SKM-1 (cell line): ENCODE measurements around the gene BHLHA9.
"Not testable (repeated sequence)": the region's sequence is repeated elsewhere in the genome, so short reads cannot be mapped to it uniquely, and the experiment has no call there.

ENCODE experiments used
- DNase-seq: peaks from one replicate; lab custom pipeline; 2025; ENCODE audit not compliant: unreplicated experiment; lab: John Stamatoyannopoulos, UW

The BHLHA9 gene

DNA sequence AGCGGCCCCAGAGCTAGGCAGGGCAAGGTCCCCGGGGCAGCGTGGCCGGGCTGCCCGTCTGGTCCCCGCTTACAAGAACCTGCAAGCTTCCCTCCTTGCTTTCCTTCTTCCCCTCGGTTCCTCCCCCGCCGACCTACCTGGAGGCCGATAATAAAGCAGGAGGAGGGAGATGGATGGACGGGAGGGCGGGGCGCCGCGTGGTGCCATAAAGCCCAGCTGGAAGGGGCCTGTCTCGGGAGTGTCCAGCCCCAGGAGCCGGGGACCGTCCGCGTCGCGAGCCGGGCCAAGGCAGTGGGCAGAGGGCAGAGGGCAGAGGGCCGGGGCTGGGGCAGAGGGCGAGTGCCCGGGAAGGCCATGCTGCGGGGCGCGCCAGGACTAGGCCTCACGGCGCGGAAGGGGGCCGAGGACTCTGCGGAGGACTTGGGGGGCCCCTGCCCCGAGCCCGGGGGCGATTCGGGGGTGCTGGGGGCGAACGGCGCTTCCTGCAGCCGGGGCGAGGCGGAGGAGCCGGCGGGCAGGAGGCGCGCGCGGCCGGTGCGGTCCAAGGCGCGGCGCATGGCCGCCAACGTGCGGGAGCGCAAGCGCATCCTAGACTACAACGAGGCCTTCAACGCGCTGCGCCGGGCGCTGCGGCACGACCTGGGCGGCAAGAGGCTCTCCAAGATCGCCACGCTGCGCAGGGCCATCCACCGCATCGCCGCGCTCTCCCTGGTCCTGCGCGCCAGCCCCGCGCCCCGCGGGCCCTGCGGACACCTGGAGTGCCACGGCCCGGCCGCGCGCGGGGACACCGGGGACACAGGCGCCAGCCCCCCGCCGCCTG, at the start of gene BHLHA9:
BHLHA9 (plus strand) TSS at position 235 of the 820 bp plus-strand sequence; CDS start at position 355, 120 bp downstream.
- no peak for DNase-seq

DNA sequence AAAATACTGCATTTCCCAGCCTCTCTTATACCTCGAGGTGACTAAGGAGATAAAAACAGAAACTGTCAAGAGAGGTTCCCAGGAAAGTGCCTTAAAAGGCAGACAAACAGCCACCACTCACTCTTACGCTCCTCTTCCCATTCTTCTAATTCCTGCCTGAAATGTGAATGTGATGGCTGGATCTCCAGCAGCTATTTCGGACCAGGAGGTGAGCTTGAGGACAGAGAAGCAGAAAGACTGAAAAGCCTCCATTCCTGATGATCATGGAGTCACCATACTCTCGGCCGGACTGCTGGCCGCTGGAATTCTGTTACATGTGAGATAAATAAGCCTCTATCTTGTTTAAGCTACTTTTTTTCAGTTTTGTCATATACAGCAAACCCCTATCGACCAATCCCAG, 49.0 kb upstream of the BHLHA9 start:
- no peak for DNase-seq

DNA sequence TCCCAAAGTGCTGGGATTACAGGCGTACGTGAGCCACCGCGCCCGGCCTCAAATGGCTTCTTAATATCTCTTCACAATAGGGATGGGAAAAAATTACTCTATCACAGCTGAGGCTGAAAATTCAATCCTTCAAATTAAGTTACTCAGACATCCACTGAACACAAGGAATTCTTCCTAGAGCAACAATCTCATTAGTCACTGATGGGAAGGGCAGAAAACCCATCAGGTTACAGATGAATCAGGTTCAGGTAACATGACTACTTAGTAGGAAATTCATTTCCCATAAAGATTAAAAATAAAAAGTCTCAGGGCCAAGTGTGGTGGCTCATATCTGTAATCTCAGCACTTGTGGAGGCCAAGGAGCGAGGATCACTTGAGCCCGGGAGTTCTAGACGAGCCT, 47.9 kb upstream of the BHLHA9 start:
- DNase-seq: no peak

DNA sequence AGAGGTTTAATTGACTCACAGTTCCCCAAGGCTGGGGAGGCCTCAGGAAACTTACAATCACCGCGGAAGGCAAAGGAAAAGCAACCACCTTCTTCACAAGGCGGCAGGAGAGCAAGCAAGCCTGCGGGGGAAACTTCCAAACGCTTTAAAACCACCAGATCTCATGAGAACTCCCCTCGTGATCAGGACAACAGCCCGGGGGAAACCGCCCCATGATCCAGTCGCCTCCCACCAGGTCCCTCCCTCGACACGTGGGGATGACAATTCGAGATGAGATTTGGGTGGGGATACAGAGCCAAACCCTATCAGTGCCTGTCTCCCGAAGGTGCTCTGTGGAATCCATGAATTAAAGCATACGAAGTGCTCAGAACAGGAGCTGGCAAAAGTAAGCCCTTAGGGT, 46.6 kb upstream of the BHLHA9 start:
- no peak for DNase-seq

DNA sequence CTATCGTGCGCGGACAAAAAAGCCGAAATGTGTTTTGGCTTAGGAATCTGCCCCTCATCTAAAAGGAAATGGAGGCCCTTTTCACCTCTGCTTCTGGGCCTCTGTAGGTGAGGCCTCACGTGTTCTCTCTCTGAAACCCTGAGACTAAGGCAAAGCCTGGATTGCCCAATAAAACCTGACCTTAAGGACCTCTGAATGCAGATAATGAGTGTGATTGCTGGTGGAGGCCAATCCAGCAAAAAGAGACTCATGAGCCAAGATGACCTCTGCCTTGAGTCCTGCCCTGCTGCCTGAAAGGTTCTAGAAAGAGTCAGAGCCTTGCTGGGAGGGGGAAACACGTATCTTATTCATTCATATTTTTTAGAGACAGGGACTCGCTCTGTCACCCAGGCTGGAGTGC, 45.9 kb upstream of the BHLHA9 start:
- no peak for DNase-seq

DNA sequence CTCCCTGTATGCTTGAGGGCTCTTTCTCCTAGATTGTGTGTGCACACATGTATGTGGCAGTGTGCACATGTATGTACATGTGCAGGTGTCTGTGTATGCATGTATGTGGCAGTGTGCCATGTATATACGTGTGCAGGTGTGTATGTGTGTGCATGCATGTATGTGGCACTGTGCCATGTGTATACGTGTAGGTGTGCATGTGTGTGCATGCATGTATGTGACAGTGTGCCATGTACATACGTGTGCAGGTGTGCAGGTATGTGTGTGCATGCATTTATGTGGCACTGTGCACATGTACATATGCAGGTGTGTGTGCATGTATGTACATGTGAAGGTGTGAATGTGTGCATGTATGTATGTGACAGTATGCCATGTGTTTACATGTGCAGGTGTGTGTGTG, 43.9 kb upstream of the BHLHA9 start:
- DNase-seq: no peak

DNA sequence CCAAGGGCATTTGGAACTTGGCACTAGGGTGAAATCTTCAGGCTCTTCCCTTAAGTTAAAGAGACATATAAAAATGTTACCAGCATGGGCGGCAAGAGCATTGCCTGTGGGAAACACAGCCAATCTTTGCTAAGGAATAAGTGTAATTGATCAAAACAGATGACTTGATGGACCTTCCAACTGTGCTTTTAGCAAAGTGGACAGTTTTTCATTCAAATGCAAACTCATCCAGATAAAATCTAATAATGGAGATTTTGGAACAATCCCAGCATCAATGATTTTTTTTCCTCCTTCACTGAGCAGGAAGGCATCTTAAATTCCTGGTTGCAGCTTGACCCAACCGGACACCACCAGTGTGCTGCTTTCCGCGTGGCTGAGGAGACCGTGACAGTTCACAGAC, 42.9 kb upstream of the BHLHA9 start:
- DNase-seq: no peak

DNA sequence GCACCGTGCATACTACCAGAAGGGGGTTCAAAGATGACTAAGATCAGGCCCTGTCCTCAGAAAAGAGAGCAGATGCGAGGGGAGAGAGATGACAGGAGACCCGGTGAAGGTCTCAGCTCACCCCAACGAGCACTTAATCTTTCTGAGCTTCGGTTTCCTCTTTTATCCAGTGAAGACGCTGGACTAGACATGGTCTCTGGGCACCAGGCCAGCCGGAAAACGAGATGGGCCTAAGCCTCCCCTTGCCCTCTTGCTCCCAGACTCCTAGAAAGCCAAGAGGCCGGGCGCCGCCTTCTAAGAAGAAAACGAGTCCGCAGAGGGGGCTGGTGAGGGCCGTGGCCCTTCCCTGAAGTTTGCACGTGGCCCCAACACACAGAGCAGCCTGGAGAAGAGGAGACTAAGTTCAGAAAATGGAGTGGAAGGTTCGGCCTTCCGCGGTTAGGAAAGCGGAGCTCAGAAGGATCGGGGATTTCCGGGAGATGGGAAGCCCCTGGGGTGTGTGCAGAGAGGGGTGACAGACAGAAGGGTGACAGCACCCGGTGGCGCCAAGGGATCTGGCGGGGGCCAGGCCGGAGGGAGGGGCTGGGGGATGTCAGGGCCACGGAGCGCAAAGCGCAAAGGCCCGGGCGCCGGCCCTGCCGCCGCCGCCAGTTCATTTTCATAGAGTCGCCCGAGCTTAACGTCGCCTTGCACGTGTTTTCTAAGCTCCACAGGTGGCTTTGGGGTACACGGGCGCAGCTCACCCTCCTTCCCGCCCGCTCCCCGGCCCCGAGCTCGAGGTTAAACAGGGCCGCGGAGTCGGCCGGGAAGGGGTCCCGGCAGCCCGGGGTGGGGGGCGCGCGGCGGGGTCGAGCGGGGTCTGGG, 42.1 kb upstream of the BHLHA9 start:
- DNase-seq: no peak

DNA sequence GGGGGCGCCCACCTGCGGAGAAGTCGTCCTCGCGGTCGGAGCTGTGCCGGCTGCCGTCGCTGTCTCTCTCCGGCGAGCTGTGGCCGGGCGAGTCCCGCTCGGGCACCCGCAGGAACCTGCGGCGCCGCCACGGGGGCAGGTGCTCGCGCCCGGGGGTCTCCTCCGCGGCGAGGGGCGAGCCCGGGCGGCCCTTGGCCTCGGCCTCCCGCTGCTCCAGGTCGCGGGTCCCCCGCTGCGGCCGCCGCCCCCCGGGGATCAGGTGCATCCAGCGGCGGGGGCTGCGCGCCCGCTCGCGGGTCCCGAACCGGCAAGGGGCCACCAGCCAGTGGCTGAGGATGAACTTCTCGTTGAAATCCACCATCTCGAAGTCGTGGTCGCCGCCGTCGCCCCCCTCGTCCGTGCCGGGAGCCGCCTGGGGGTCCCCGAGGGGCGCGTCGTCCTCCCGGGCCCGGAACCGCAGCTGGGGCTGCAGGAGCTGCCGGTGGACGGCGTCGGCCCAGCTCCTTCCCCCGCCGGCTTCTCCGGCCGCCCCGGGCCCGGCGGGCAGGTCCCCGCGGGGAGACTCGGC, 41.4 kb upstream of the BHLHA9 start:
- no peak for DNase-seq

DNA sequence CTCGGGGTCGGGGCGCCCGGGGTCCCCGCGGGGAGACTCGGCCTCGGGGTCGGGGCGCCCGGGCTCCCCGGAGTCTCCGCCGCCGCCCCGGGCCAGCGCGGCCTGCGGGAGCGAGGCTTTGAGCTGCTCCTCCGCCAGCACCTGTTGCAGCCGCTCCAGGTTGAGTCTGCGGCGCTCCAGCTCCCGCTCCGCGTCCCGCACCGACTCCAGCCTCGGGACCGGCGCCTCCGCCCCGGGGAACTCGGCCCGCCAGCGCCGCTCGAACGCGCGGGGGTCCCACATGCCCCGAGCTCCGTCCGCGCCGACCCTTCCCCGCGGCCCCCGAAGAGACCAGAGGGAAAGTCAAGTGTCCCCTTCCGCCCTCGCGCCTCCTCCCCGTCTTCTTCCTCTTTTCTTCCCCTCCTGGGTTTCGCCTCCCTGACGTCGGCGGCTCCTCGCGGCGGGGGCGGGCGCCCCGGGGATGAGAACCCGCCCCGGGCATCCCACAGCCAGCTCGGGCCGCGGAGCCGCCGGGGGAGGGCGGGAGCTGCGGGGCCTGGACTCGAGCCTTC, 40.8 kb upstream of the BHLHA9 start:
- peak; percentile 20 for DNase-seq

DNA sequence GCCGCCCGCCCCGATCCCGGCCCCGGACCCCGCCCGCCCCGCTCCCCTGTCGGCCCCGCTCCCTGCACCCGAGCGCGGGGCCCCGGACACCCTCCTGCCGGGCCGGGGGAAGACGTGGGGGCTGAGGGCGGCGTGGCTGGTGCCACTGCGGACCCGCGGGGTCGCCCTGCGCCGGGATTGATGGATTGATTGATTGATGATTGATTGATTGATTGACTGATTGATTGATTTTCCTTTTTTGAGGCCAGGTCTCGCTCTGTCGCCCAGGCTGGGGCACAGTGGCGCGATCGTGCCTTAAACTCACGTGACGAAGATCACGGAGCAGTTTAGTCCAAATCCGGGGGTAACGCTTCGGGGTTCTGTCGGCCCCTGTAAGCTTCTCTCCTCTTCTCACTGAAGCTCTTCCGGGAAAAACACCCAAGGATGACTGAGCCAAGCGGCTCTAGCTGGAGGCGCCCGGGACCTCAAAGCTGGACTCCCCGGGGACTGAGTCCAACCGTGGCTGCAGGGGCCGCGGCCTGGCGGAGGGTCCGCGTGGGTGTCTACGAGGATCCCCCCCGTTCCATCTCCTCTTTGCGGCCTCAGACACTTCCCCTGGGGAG, 40.2 kb upstream of the BHLHA9 start:
- no peak for DNase-seq

DNA sequence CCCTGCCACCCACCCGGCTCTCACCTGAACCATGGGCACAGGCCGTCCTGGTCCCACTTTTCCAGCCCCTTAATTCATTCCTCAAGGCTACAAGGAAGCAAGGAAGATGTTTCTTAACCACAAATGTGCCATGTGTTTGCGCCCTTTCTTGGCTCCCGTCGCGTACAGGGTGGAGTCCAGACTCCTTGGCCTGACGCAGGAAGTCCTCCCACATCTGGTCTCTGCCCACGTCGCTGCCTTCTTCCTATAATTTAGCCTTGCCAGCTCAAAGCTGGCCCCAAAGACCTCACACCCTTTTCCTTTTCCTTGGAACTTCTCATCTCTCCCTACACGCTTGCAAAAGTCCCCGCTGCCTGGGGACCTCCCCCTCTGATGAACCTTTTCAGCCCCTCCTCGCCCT, 38.8 kb upstream of the BHLHA9 start:
- DNase-seq: no peak

DNA sequence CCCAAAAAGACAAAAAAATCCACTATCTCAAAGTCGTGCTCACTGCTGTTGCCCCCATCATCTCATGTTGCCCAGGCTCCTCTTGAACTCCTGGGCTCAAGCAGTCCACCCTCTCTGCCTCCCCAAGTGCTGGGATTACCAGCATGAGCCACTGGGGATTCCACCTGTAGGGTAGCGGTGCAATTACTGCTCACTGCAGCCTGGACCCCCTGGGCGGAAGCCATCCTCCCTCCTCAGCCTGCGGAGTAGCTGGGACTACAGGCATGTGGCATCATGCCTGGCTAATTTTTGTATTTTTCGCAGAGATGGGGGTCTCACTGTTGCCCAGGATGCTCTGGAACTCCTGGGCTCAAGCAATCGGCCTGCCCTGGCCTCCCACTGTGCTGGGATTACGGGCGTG, 37.9 kb upstream of the BHLHA9 start:
- DNase-seq: no peak

DNA sequence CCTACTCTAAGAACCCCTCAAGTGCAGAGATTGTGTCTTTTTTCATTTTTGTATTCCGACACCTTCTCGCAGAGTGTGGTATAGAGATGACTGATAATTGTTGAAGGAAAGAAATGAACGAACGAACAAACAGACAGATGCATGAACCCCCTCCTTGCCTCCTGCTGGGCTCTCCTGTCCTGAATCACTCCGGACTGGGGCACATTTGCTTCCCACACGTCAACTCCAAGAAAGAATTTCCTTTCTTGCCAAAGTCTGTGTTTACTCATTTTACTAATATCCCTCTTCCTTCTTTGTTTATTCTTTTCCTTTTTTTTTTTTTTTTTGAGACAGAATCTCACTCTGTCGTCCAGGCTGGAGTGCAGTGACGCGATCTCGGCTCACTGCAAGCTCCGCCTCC, 37.5 kb upstream of the BHLHA9 start:
- DNase-seq: no peak

DNA sequence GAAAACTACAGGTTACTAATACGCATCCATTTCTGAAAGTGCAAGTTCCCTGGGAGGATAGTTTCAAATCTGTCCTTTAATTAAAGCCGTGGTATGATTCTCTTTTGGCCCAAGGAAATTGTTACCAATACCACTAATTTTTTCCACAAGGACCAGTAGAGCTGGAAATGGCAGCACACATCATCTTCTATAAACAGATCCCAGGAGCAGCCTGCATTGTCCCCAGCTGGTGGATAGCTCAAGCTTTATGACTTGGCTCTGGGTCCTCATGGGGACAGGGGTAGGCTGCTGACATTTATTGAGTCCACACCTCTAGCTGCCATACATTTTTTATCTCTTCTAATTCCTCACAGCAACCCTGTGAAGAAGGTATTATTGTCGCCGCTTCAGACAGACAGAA, 35.8 kb upstream of the BHLHA9 start:
- DNase-seq: no peak

DNA sequence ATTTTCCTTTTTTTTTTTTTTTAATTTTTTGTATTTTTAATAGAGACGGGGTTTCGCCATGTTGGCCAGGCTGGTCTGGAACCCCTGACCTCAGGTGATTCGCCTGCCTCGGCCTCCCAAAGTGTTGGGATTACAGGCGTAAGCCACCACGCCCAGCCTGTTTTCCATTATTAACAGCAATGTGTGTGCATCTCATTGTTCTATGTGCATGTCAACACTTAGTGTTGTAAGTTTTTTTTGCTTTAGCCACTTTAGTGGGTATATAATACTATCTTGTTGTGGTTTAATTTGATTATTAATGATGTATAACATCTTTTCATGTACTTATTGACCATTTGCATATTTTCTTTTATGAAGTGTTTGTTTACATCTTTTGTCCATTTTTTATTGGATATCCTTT, 32.8 kb upstream of the BHLHA9 start:
- DNase-seq: no peak

DNA sequence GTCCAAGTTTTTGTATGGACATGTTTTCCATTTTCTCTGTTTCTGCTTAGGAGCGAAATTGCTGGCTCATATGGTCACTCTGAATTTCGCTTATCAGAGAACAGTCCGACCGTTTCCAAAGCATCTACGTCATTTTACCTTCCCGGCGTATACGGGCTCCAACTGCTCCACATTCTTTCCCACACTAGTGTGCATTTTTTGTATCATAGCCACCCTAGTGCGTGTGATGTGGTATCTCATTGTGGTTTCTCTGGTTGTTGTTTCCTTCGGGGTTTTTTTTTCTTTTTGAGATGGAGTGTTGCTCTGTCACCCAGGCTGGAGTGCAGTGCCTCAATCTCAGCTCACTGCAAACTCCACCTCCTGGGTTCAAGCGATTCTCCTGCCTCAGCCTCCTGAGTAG, 31.0 kb upstream of the BHLHA9 start:
- no peak for DNase-seq

DNA sequence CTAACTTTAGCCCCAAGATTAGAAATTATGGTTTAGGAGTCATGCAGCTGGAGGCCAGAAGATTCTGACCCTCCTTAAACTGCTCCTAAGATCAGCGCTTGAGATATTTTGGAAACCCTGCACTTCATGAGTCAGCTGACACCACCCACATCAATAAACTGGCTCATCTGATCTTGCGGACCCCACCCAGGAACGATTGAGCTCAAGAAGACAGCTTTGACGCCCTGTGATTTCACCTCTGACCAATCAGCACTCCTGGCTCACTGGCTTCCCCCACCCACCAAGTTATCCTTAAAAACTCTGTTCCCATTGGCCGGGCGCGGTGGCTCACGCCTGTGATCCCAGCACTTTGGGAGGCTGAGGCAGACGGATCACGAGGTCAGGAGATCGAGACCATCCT, 29.8 kb upstream of the BHLHA9 start:
- DNase-seq: not testable (repeated sequence)

DNA sequence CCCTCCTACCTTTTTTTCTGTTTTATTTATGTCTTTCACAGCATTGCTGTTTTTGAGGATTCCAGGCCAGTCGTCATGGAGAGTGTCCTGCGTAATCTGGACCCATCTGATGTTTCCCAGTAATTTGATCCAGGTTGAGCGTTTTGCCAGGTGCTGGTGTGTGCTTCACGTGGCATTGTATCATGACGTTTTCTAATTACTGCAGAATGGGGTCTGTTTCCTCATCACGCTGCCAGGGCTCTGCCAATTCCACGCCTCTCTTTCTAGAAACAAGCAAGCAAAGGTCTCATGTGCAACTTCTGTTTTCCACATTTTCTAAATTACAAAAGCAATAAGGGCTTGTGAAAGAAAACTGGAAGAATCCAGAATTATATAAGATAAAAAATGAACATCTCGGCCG, 28.3 kb upstream of the BHLHA9 start:
- DNase-seq: no peak

DNA sequence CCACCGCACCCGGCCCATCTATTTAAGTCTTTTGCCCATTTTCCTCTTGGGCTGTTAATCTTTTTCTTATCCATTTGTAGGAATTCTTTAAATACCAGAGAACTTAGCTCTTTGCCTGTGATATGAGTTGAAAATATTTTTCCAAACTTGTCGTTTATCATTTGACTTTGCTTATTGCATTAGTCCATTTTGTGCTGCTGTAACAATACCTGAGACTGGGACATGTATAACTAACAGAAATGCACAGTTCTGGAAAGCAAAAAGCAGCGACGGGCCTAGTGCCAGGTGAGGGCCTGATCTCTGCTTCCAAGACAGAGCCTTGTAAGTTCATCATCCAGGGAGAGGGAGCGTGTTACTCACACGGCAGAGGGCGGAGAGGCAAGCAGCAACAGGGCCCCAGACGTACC, 25.6 kb upstream of the BHLHA9 start:
- DNase-seq: no peak

DNA sequence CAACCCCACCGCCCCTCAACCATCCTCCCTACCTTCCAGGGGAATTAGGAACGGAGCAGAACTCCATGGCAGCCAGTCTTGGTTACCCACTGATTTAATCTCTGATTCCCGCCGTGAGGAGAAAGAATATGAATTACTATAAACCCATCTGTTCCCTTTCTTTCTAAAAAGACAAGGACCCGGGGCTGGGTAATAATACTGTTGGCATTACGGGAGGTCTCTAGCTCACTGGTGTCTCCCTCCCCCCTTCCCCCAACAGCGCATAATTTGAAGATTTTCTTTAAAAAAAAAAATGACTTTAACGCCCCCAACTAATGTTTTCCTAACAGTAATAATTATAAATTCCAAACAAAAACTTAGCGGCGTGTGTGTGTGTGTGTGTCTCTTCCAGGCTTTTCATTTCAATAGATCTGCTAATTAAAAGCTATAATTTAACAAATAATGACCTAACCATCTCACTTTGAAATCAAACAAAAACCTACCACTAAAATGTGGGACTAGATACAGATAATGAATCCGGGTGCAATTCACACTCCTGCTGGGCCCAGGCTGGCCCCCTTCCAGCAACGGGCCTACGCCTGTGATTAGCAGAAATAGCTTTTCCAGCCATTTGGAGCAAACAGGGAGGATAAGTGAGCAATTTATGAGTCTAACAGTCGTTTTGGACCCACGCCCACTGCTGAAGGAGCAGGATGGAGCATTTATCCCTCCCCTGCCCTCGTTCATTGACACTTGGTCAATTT, 18.2 kb upstream of the BHLHA9 start:
- no peak for DNase-seq
